ENCODE data around the gene IL1RL1.

IL1RL1 gene

GRCh38 chr2:102387763-102388546 lies 76.6 kb downstream of the IL1RL1 start:
- no peak for DNase-seq (ENCODE audit: insufficient read length)
- TF ChIP-seq POLR2A (IDR thresholded peaks at IDR 0.05; ENCODE audit: low read depth, low read length): no peak
- no peak for TF ChIP-seq TAF1 (IDR thresholded peaks at IDR 0.05; ENCODE audit: borderline replicate concordance, low read depth, low read length)
- TF ChIP-seq POLR2AphosphoS5 (IDR thresholded peaks at IDR 0.05; ENCODE audit: low read depth, low read length): no peak
- no peak for FAIRE-seq

GRCh38 chr2:102391565-102391964 lies 80.2 kb downstream of the IL1RL1 start:
- FAIRE-seq: peak; percentile 17
- DNase-seq (ENCODE audit: insufficient read length): no peak
- TF ChIP-seq POLR2AphosphoS5 (IDR thresholded peaks at IDR 0.05; ENCODE audit: low read depth, low read length) (no peak), TAF1 (IDR thresholded peaks at IDR 0.05; ENCODE audit: borderline replicate concordance, low read depth, low read length) (no peak), POLR2A (IDR thresholded peaks at IDR 0.05; ENCODE audit: low read depth, low read length) (no peak)

DNA sequence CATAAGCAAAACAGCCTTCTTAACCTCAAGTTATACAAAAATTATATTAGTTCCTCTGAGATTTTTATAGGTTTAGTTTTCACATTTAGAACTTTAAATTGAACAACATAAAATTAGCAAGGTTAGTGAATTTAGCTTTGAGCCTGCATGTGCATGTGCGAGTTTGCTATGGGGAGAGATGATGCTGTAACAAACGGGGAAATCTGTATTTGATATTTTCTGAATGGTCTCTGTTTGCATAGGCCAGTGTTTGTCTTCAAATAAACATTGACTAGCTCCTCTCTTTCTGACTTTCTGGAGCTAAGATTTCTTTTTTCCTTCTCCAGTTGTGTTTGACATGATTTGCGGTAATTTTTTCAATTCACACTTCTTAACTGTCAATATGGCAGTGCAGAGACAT lies 80.7 kb downstream of the IL1RL1 start:
- DNase-seq (ENCODE audit: insufficient read length) (no peak), FAIRE-seq (no peak)
- no peak for TF ChIP-seq POLR2A (IDR thresholded peaks at IDR 0.05; ENCODE audit: low read depth, low read length)
- no peak for TF ChIP-seq TAF1 (IDR thresholded peaks at IDR 0.05; ENCODE audit: borderline replicate concordance, low read depth, low read length)
- TF ChIP-seq POLR2AphosphoS5 (IDR thresholded peaks at IDR 0.05; ENCODE audit: low read depth, low read length): no peak

DNA sequence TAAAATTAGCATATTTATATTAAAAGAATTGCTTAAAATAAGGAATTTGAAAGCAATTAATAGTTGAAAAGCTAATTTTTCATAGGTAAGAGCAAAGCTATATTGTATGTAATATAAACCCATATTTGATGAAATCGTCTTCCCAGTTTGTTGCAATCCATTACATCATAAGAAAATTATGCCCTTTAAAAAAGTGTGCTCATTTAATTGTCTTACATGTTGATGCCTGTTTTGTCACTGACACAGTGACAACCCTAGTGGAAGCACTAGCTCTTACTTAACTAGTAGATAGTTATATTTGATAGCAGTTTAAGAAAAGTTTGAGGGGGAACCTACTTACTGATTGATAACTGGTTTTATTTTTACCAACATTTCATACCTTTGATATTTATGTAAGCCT lies 81.6 kb downstream of the IL1RL1 start:
- FAIRE-seq: no peak
- DNase-seq (ENCODE audit: insufficient read length): no peak
- TF ChIP-seq POLR2AphosphoS5 (IDR thresholded peaks at IDR 0.05; ENCODE audit: low read depth, low read length) (no peak), TAF1 (IDR thresholded peaks at IDR 0.05; ENCODE audit: borderline replicate concordance, low read depth, low read length) (no peak), POLR2A (IDR thresholded peaks at IDR 0.05; ENCODE audit: low read depth, low read length) (no peak)

DNA sequence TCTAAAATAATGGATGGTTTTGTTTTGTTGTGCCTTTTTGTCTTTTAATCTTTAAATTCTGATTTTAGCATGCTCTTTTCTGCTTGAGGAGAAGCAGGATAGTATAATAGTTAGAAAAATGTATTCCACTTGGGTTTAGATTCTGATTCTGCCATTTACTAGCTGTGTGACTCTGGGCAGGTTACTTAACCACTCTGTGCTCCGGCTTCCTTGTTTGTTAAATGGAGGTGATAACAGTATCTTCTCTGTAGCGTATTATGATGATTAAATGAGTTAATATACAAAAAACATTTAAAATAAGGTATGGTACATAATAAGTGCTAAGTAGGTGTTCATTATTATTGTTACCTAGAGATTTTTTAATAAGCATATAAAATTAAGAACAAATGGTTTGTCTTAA lies 84.6 kb downstream of the IL1RL1 start:
- DNase-seq (ENCODE audit: insufficient read length): no peak
- no peak for TF ChIP-seq POLR2A (IDR thresholded peaks at IDR 0.05; ENCODE audit: low read depth, low read length)
- no peak for TF ChIP-seq TAF1 (IDR thresholded peaks at IDR 0.05; ENCODE audit: borderline replicate concordance, low read depth, low read length)
- TF ChIP-seq POLR2AphosphoS5 (IDR thresholded peaks at IDR 0.05; ENCODE audit: low read depth, low read length): no peak
- FAIRE-seq: no peak

GRCh38 chr2:102397209-102397608 lies 85.8 kb downstream of the IL1RL1 start:
- DNase-seq (ENCODE audit: insufficient read length): no peak
- TF ChIP-seq POLR2AphosphoS5 (IDR thresholded peaks at IDR 0.05; ENCODE audit: low read depth, low read length) (no peak), POLR2A (IDR thresholded peaks at IDR 0.05; ENCODE audit: low read depth, low read length) (no peak), TAF1 (IDR thresholded peaks at IDR 0.05; ENCODE audit: borderline replicate concordance, low read depth, low read length) (no peak)
- FAIRE-seq: no peak

- no peak for DNase-seq (ENCODE audit: insufficient read length)
Observed at GRCh38 chr2:102399499-102400141, 88.3 kb downstream of the IL1RL1 start.

GRCh38 chr2:102401456-102401855 lies 90.1 kb downstream of the IL1RL1 start:
- no peak for FAIRE-seq
- TF ChIP-seq POLR2AphosphoS5 (IDR thresholded peaks at IDR 0.05; ENCODE audit: low read depth, low read length): no peak
- TF ChIP-seq POLR2A (IDR thresholded peaks at IDR 0.05; ENCODE audit: low read depth, low read length): no peak
- no peak for TF ChIP-seq TAF1 (IDR thresholded peaks at IDR 0.05; ENCODE audit: borderline replicate concordance, low read depth, low read length)
- no peak for DNase-seq (ENCODE audit: insufficient read length)

More at GRCh38 chr2:102399499-102400141, 88.3 kb downstream of the IL1RL1 start:
- no peak for TF ChIP-seq POLR2A (IDR thresholded peaks at IDR 0.05; ENCODE audit: low read depth, low read length)
- TF ChIP-seq TAF1 (IDR thresholded peaks at IDR 0.05; ENCODE audit: borderline replicate concordance, low read depth, low read length): no peak
- TF ChIP-seq POLR2AphosphoS5 (IDR thresholded peaks at IDR 0.05; ENCODE audit: low read depth, low read length): no peak
- no peak for FAIRE-seq
